Activated T-helper 1 cell treated with anti-CD3 and anti-CD28 coated beads, Interleukin-2, amount 50 U/mL, for 16 hours (primary cell): ENCODE results near the gene LRRC10B.

Source experiments
- DNase-seq, 2 donors: peaks; one replicate each; pipeline ENCODE4 v3.0.0-alpha.2; 2020; ENCODE audit warnings: low read depth in 1 of 2, low spot score in 1 of 2

LRRC10B gene

GRCh38 chr11:61545341-61545740 is 36.8 kb downstream of the LRRC10B start:
- no peak for DNase-seq

DNA sequence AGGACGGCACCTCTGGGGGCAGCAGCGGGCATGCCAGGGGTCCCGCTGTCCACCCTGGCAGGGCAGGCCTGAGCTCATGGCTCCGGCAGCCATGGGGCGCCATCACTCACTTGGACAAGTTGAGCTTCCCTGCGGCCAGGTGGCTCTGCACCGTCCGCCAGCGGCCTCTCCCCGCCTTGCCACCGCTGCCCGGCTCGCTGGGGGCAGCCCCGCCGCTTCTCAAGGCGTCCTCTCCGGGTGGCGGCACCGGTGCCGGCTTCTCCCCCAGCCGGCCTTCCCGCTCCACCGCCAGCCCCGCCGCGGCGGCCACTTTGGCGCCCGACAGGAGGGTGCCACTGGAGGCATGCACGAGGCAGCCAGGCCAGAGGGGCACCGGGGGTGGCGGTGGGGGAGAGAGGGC is 37.4 kb downstream of the LRRC10B start:
- no peak for DNase-seq

DNA sequence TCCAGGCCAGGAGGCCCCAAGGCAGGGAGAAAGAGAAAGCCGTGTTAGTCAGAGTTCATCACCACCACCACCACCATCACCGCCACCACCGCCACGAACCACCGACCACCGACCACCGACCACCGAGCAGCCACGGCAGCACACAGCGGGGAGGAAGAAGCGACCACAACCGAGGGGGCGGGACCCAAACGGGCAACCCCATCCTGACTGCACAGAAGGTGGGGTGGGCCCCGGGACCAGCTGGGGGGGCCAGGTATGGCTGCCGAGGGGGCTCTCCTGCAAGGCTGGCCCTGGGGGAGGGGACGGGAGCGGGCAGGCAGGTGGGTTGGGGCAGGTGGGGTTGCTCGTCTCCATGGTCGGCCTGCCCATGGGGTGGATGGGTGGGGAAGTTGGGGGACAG is 38.1 kb downstream of the LRRC10B start:
- no peak for DNase-seq

GRCh38 chr11:61547246-61547645 is 38.7 kb downstream of the LRRC10B start:
- no peak for DNase-seq

DNA sequence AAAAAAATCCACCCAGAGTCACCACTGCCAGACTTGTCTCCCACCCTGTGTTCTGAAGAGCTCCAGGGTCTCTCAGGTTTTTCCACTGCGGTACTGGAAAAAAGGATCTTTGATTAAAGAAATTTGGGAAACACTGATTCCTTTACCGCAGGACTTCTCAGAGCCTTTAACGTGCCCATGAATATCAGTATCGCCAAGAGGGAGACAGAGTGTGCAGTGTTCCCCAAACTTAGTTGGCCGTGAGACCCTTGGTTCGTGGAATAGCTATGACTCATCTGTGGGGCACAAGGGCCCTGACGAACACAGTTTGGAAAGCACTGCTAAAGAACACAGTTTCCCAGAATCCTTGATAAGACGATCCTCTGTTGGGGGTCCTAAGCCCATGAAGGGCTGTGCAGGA is 40.6 kb downstream of the LRRC10B start:
- no peak for DNase-seq

DNA sequence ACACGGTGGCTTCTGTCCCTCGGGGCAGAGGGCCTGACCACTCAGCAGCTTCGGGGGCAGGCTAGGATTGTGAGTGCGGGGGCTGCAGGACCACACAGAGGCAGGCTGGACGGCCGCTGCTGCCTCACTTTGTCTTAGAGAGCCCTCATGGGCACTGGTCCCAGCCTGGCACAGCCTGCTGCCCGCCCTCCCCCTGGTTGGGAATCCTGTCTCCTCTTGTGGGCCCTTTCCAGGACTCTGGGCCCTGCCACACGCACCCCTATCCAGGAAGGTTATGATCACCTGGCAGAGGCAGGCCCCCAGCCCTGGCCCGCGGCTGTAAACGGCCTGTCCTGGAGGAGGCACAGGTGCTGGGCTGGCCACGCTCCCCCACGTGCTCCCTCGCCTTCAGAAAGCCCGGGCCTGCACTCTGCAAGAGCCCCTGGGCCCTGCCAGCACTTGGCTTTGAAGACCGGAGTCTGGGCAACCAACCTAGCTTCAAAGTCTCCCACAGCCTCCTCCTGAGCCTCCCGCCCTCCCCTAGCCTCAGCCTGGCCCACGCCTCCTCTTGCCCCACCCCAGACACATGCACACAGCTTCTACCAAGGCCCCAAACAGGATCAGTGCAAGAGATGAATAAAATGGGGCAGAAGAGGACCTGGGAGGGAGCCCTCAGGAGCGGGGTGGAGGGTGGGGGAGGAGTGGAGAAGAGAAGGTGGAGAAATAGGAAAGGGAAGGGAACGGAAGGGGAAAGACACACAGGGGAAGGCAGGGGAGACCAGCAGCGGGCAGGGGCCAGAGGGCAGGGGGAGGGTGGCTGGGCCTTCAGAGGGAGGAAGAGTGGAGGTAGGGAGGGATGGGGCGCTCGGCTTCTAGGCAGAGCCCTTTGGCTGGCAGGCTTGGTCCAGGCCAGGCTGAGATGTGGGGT is 41.4 kb downstream of the LRRC10B start:
- DNase-seq = no peak

- DNase-seq = no peak
Observed at GRCh38 chr11:61550665-61551227, 42.2 kb downstream of the LRRC10B start.

DNA sequence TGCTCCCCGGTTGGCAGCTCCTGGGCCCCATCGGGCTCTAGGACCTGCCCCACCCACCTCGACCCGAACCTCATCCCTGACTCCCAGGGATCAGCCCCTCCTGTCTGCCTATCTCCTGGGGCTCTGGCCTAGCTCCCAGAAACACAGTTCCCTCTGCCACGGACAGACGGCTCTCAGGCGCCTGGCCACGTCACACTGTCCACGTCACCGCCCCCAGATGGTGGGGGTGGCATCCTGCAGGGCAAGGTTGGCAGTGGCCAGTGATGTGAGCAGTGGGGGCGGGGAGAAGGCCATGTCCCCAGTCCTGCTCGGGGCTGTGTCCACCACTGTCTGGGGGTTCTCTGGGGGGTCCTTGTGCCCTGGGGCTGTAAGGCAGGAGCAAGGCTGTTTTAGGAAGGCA is 43.1 kb downstream of the LRRC10B start:
- no peak for DNase-seq

- no peak for DNase-seq
Observed at GRCh38 chr11:61552108-61552635, 43.6 kb downstream of the LRRC10B start.

DNA sequence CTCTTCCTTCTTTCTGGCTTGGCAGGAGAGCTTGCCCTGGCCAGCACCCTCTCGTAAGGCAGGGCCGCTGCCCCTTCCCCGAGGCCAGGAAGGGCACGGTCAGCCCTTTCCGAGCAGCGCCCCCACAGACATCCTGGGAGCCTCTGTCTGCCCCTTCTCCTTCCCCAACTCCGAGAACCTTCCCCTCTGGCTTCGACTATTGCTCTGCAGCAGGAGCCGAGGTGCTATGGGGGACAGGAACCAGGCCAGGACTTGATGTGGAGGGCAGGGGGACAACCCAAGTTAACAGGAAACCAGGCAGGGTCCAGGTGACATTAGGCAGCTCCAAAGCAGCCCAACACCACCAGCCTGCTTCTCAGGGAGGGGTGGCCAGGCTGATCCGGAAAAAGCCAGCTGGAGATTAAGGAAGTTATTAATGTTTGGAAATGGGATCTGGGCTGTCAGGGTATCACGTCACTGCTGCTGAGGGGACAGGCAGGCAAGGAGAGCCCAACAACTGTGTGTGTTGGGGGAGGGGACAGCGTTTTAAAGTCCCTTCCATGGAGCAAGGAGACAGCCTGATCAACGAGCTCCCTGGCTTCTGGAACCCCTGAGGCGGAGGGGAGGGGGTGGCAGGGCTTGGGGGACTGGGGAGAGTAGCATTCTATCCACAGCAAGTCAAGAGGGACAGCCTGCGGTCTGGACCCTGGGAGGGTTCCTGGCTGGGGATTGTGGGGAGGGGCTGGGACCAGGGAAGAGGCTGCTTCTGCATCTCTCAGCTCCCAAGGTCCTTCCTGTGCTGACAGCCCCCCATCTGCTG is 45.0 kb downstream of the LRRC10B start:
- no peak for DNase-seq

DNA sequence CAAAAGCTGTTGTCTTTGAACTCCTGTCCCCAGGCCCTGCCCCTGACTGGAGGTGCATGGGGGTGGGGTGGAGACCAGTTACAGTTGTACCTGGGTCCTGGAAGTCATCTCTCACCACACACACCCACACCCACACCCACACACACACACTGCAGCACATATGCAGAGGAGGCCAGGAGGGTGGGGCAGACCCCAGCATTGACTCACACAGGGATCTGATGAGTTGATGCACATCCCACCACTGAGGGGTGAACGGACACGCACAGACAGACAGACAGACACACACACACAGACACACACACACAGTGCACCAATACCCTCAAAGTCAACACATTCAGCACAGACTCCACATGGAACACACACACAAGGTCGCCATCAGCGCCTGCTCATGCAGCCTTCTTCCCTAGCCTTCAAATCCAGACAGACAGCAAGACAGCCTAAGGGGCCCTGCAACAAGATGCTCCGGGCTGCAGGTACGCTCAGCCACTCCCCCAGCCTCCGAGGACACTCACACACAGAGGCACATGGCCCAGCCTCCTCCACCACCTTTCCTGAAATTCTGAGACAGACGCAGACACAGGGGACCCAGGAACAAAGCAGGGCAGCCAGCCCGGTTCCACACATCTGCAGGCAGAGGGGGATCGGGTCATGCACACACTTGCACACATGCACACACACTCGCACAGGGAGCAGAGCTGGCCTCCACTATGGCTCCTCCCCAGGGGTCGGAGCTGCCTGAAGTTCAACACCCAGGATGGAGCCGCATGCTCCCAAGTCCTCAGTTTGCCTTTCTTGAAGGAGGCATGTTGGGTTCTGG is 45.8 kb downstream of the LRRC10B start:
- no peak for DNase-seq

DNA sequence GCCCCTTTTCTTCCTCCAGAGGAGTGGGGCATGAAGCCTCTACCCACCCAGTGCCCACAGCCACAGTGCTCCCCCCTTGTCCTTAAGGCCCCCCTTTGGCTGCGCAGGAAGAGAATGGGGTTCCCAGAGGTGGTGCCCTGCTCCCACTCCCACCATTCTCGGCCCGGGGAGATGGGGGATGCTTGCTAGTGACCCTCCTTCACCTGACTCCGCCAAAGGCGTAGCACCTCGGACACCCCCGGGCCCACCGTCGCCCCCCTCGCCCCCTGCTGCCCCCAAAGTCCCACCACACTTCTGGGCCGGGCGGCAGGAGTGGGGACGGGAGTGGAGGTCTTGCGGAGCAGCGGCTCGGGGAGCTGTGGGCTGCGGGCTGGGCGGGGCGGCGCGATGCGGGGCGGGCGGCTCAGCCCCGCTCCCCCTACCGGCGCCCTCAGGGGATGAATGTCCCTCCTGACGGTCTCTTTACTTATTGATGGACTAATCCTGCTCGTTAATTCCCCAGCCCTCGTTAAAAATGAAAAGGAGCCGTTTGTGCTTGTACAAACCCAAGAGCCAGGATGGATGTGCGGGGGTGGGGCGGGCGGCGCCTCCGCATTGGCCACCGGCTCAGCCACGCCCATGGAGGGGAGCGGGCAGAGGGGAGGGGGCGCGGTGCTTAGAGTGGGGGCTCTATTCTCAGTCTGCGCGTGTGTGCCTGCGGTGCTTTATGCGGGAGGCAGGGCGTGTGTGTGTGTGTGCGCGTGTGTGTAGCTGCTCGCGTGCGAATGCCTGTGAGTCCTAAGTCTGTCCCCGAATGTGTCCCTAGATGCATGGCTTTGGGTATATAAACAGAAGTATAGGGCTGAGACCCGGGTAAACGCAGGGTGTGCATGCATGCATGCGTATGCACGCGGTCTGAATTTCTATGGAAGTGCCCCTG is 46.8 kb downstream of the LRRC10B start:
- DNase-seq = no peak

- DNase-seq = no peak
Observed at GRCh38 chr11:61555978-61556377, 47.4 kb downstream of the LRRC10B start.

GRCh38 chr11:61556621-61557020 is 48.1 kb downstream of the LRRC10B start:
- no peak for DNase-seq
